Germinal center (tissue), 1 donor: ENCODE measurements around the gene DPYSL4.

Source experiments
- DNase-seq: peaks from one replicate; pipeline ENCODE4 v3.0.0; 2012; ENCODE audit warnings: mixed read lengths, low spot score

Gene DPYSL4

GRCh38 chr10:132163826-132164515 is 22.8 kb upstream of the DPYSL4 start:
- DNase-seq: no peak

- DNase-seq: no peak
Measured at GRCh38 chr10:132164761-132165278, 21.9 kb upstream of the DPYSL4 start.

- no peak for DNase-seq
Measured at GRCh38 chr10:132165416-132165980, 21.2 kb upstream of the DPYSL4 start.

- no peak for DNase-seq
Measured at GRCh38 chr10:132166216-132166950, 20.4 kb upstream of the DPYSL4 start.

GRCh38 chr10:132167041-132167674 is 19.6 kb upstream of the DPYSL4 start:
- DNase-seq: no peak

GRCh38 chr10:132167976-132168375 is 18.8 kb upstream of the DPYSL4 start:
- no peak for DNase-seq

- no peak for DNase-seq
Measured at GRCh38 chr10:132168571-132169030, 18.1 kb upstream of the DPYSL4 start.

- no peak for DNase-seq
Measured at GRCh38 chr10:132169031-132169765, 17.6 kb upstream of the DPYSL4 start.

- no peak for DNase-seq
Measured at GRCh38 chr10:132169766-132170560, 16.8 kb upstream of the DPYSL4 start.

GRCh38 chr10:132170561-132171361 is 16.0 kb upstream of the DPYSL4 start:
- DNase-seq: no peak

- no peak for DNase-seq
Measured at GRCh38 chr10:132172091-132173066, 14.4 kb upstream of the DPYSL4 start.

- DNase-seq: no peak
Measured at GRCh38 chr10:132173185-132173584, 13.6 kb upstream of the DPYSL4 start.

GRCh38 chr10:132174237-132174636 is 12.5 kb upstream of the DPYSL4 start:
- DNase-seq: no peak

- DNase-seq: no peak
Measured at GRCh38 chr10:132175408-132175807, 11.3 kb upstream of the DPYSL4 start.

- no peak for DNase-seq
Measured at GRCh38 chr10:132175907-132176581, 10.7 kb upstream of the DPYSL4 start.

GRCh38 chr10:132176623-132177500 is 9.9 kb upstream of the DPYSL4 start:
- no peak for DNase-seq

- DNase-seq: no peak
Measured at GRCh38 chr10:132178046-132178445, 8.7 kb upstream of the DPYSL4 start.
